ENCODE measurements around the gene AGA. TPM values are rescaled to one million over a fixed set of nuclear protein-coding genes. Genes with fewer than 3 reads are reported as not detected.

Gene AGA
- 10 to 100 TPM in 7 of 8 experiments, 1 to 10 TPM in 1; 9.6 to 36.3 (median 13.9) TPM for total RNA-seq

- peak within 1 kb of the TSS; percentile 88 to 94 for H3K27ac ChIP-seq
- peaks cover 9 to 14% of the 10 kb centered on the region in 2 donors for H3K4me1 ChIP-seq (replicated peaks in 1 of 2)
- H3K4me3 ChIP-seq: peak within 1 kb of the TSS; percentile 54 to 64 (median 61)
- WGBS, 10 experiments: 0 to 3% (median 2%) methylated on average over 5 to 31 of the region's 60 CpGs; no CpG with 5 or more reads in 3 of the 10 experiments
- in situ Hi-C loops (cut with MboI; ENCODE audit: low pct_unique_long_range_greater_than_20kb in 2 of 9, low sequenced_read_pairs in 9 of 9, unreplicated experiment in 9 of 9): no loop called here
- peak; percentile 92 to 96 (median 94) for ATAC-seq (replicated peaks in 6 of 8)
Observed at GRCh38 chr4:177441803-177442622, at the start of gene AGA. Gene AGA, minus strand, starts transcription at chr4:177442437. Its CDS starts 62 bp downstream, at chr4:177442375.

DNA sequence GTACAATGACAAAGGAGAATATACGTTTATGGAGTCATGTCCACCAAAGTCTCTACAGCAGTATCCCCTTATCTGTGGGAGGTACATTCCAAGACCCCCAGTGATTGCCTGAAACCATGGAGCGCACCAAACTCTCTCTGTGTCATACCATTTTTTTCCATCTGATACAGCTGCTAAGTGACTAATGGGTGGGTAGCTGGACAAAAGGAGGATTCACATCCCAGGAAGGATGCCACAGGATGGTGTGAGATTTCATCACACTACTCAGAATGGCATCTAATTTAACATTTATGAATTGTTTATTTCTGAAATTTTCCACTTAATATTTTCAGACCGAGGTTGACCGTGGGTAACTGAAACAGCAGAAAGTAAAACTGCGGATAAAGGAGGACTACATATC lies 49.8 kb upstream of the AGA start:
- in situ Hi-C loops (cut with MboI; ENCODE audit: low pct_unique_long_range_greater_than_20kb in 2 of 9, low sequenced_read_pairs in 9 of 9, unreplicated experiment in 9 of 9): no loop called here
- Histone ChIP-seq H3K4me1 (replicated peaks in 1 of 2) (no peaks in the 10 kb centered on the region), H3K27ac (no peak overlapping the region), H3K4me3 (no peak overlapping the region)
- no peak for ATAC-seq (replicated peaks in 6 of 8)
- 56 to 93% (median 80%) methylated on average over 3 to 5 of the region's 5 CpGs for WGBS, 10 experiments

GRCh38 chr4:177490769-177491168 lies 48.5 kb upstream of the AGA start:
- H3K4me1 ChIP-seq (replicated peaks in 1 of 2): no peaks in the 10 kb centered on the region
- no peak overlapping the region for H3K27ac ChIP-seq
- ATAC-seq (replicated peaks in 6 of 8): no peak
- H3K4me3 ChIP-seq: no peak overlapping the region
- WGBS, 10 experiments: 44 to 92% (median 55%) methylated on average over 1 to 2 of the region's 2 CpGs
- in situ Hi-C loops (cut with MboI; ENCODE audit: low pct_unique_long_range_greater_than_20kb in 2 of 9, low sequenced_read_pairs in 9 of 9, unreplicated experiment in 9 of 9): no loop called here

GRCh38 chr4:177489471-177490246 lies 47.4 kb upstream of the AGA start:
- WGBS, 10 experiments: 14 to 100% (median 71%) methylated on average over 1 of the region's 1 CpG; no CpG with 5 or more reads in 5 of the 10 experiments
- Histone ChIP-seq H3K27ac (no peak overlapping the region), H3K4me3 (no peak overlapping the region), H3K4me1 (replicated peaks in 1 of 2) (no peaks in the 10 kb centered on the region)
- in situ Hi-C loops (cut with MboI; ENCODE audit: low pct_unique_long_range_greater_than_20kb in 2 of 9, low sequenced_read_pairs in 9 of 9, unreplicated experiment in 9 of 9): no loop called here
- ATAC-seq (replicated peaks in 6 of 8): no peak

- WGBS, 10 experiments: 80 to 100% (median 92%) methylated on average over 1 of the region's 1 CpG; no CpG with 5 or more reads in 6 of the 10 experiments
- H3K27ac ChIP-seq: no peak overlapping the region
- in situ Hi-C loops (cut with MboI; ENCODE audit: low pct_unique_long_range_greater_than_20kb in 2 of 9, low sequenced_read_pairs in 9 of 9, unreplicated experiment in 9 of 9): no loop called here
- peak in 2 of 8 experiments; percentile 33 to 56 for ATAC-seq (replicated peaks in 6 of 8)
- H3K4me3 ChIP-seq: no peak overlapping the region
- no peaks in the 10 kb centered on the region for H3K4me1 ChIP-seq (replicated peaks in 1 of 2)
Observed at GRCh38 chr4:177487977-177488376, 45.7 kb upstream of the AGA start.

GRCh38 chr4:177485528-177485927 lies 43.3 kb upstream of the AGA start:
- WGBS, 10 experiments: 40 to 100% (median 100%) methylated on average over 1 of the region's 1 CpG; no CpG with 5 or more reads in 2 of the 10 experiments
- no peak for ATAC-seq (replicated peaks in 6 of 8)
- no peaks in the 10 kb centered on the region for H3K4me1 ChIP-seq (replicated peaks in 1 of 2)
- H3K4me3 ChIP-seq: no peak overlapping the region
- in situ Hi-C loops (cut with MboI; ENCODE audit: low pct_unique_long_range_greater_than_20kb in 2 of 9, low sequenced_read_pairs in 9 of 9, unreplicated experiment in 9 of 9): no loop called here
- no peak overlapping the region for H3K27ac ChIP-seq

DNA sequence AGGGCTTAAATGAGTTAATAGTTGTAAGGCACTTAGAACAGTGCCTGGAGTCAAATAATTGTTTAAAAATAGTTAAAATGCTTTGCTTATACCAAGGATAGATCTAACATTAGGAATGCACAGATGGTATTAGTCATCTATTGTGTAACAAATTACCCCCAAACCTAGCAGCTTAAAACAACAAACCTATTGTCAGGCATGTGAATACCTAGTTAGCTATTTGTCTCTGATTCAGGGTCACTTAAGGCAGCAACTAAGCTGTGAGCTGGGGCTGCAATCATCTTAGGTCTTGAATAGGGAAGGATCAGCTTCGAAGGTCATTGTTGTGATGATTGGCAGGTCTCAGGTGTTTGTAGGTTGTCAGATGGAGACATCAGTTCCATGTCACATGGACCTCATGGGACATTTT lies 42.4 kb upstream of the AGA start:
- Histone ChIP-seq H3K4me1 (replicated peaks in 1 of 2) (no peaks in the 10 kb centered on the region), H3K27ac (no peak overlapping the region), H3K4me3 (no peak overlapping the region)
- peak in 2 of 8 experiments; percentile 48 to 68 for ATAC-seq (replicated peaks in 6 of 8)
- in situ Hi-C loops (cut with MboI; ENCODE audit: low pct_unique_long_range_greater_than_20kb in 2 of 9, low sequenced_read_pairs in 9 of 9, unreplicated experiment in 9 of 9): no loop called here
- WGBS, 10 experiments: 25 to 88% (median 80%) methylated on average over 1 of the region's 1 CpG; no CpG with 5 or more reads in 3 of the 10 experiments

DNA sequence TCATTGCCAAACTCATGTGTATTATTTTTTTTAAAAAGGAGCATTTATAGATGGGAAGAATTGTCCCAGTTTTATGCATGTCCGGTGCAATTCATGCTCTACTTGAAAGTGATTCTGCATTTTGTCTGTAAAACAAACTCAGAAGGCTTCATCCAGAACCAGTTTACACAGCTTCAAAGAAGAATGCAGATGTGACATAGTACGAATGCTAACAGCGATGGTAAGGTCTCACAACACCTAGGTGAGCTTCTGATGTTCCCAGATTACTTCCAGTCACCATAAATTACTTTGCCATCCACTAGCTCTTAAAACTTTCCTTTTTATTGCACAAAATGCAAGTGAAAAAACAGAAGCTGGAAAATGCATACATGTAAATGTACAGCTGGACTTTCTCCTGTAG lies 41.5 kb upstream of the AGA start:
- ATAC-seq (replicated peaks in 6 of 8): peak in 1 of 8 experiments; percentile 58
- Histone ChIP-seq H3K4me1 (replicated peaks in 1 of 2) (no peaks in the 10 kb centered on the region), H3K4me3 (no peak overlapping the region), H3K27ac (no peak overlapping the region)
- in situ Hi-C loops (cut with MboI; ENCODE audit: low pct_unique_long_range_greater_than_20kb in 2 of 9, low sequenced_read_pairs in 9 of 9, unreplicated experiment in 9 of 9): no loop called here
- WGBS, 10 experiments: 33 to 94% (median 82%) methylated on average over 3 of the region's 3 CpGs; no CpG with 5 or more reads in 1 of the 10 experiments

DNA sequence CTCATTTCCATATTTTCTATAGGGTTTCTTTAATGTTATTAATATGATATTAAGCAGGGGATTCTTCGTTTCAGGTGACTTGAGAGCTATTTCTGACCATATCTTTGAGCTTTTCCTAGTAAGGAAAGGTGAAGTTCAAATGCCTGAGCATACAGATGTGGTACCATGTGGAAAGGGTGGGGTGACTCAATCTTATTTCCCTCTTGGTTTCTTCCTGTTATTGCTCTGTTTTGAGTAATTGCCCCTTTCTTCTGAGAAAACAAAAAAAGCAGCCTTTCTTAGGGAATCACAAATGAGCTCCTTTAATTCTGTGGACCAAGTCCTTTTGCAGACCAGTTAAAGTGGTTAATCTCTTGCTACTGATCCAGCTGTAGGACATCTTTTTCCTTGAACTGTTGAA lies 41.0 kb upstream of the AGA start:
- ATAC-seq (replicated peaks in 6 of 8): no peak
- 40 to 86% (median 47%) methylated on average over 1 of the region's 1 CpG; no CpG with 5 or more reads in 3 of the 10 experiments for WGBS, 10 experiments
- H3K4me1 ChIP-seq (replicated peaks in 1 of 2): no peaks in the 10 kb centered on the region
- in situ Hi-C loops (cut with MboI; ENCODE audit: low pct_unique_long_range_greater_than_20kb in 2 of 9, low sequenced_read_pairs in 9 of 9, unreplicated experiment in 9 of 9): no loop called here
- H3K27ac ChIP-seq: no peak overlapping the region
- H3K4me3 ChIP-seq: no peak overlapping the region

GRCh38 chr4:177482367-177482766 lies 40.1 kb upstream of the AGA start:
- in situ Hi-C loops (cut with MboI; ENCODE audit: low pct_unique_long_range_greater_than_20kb in 2 of 9, low sequenced_read_pairs in 9 of 9, unreplicated experiment in 9 of 9): no loop called here
- Histone ChIP-seq H3K4me3 (no peak overlapping the region), H3K4me1 (replicated peaks in 1 of 2) (no peaks in the 10 kb centered on the region), H3K27ac (no peak overlapping the region)
- no peak for ATAC-seq (replicated peaks in 6 of 8)

- Histone ChIP-seq H3K4me3 (no peak overlapping the region), H3K27ac (no peak overlapping the region), H3K4me1 (replicated peaks in 1 of 2) (no peaks in the 10 kb centered on the region)
- 20 to 100% (median 80%) methylated on average over 1 to 2 of the region's 2 CpGs; no CpG with 5 or more reads in 2 of the 10 experiments for WGBS, 10 experiments
- ATAC-seq (replicated peaks in 6 of 8): peak in 3 of 8 experiments; percentile 29 to 73 (median 50)
- in situ Hi-C loops (cut with MboI; ENCODE audit: low pct_unique_long_range_greater_than_20kb in 2 of 9, low sequenced_read_pairs in 9 of 9, unreplicated experiment in 9 of 9): no loop called here
Observed at GRCh38 chr4:177480795-177481194, 38.6 kb upstream of the AGA start.

DNA sequence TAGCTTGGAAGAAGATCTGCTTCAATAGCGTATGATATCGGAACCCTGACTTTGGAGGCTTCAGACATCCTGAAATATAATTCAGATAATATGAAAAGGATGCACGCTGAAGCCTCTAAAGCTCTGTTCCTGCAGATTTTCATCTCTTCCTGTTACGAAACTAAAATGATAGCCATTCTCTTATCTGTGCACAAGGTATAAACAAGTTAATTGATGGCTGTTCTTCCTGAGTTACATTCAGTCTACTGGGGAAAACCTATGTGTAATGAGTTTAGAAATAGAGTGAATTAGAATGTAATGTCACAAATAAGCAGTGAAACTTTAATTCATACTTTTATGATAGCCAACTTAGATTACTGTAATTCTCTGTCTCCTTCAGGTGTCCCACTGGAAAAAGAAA lies 36.8 kb upstream of the AGA start:
- no peak for ATAC-seq (replicated peaks in 6 of 8)
- WGBS, 10 experiments: 46 to 98% (median 80%) methylated on average over 2 to 4 of the region's 4 CpGs
- H3K4me3 ChIP-seq: no peak overlapping the region
- H3K4me1 ChIP-seq (replicated peaks in 1 of 2): no peaks in the 10 kb centered on the region
- H3K27ac ChIP-seq: no peak overlapping the region
- in situ Hi-C loops (cut with MboI; ENCODE audit: low pct_unique_long_range_greater_than_20kb in 2 of 9, low sequenced_read_pairs in 9 of 9, unreplicated experiment in 9 of 9): no loop called here

DNA sequence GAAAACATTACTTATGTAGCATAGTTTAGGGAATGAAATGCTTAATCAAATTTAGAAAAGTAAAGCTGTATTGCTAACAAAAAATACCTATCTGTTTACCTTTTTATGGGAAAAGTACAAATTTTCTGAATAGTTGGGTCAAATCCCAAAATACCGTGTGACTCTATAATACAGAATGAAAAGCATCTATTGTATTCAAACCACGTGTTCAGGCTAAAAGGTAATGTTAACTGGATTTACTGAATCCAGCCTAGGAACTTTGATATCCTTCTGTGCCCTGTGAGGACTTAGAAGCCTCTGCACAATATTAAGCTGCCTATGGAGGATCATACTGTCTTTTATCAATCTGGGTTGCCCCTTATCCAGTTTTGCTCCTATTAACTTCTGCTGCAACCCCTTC lies 36.3 kb upstream of the AGA start:
- in situ Hi-C loops (cut with MboI; ENCODE audit: low pct_unique_long_range_greater_than_20kb in 2 of 9, low sequenced_read_pairs in 9 of 9, unreplicated experiment in 9 of 9): no loop called here
- no peak overlapping the region for H3K27ac ChIP-seq
- 21 to 88% (median 62%) methylated on average over 2 of the region's 2 CpGs; no CpG with 5 or more reads in 2 of the 10 experiments for WGBS, 10 experiments
- no peak for ATAC-seq (replicated peaks in 6 of 8)
- H3K4me1 ChIP-seq (replicated peaks in 1 of 2): no peaks in the 10 kb centered on the region
- H3K4me3 ChIP-seq: no peak overlapping the region
